IPS-18a (cell line): Measurements from ENCODE around the gene CFAP70.

Experiments
- H3K27ac ChIP-seq: one replicate; pipeline ENCODE4 v1.5.1; 2013; ENCODE audit warnings: low read length
- H3K27me3 ChIP-seq: one replicate; pipeline ENCODE4 v1.6.1; 2013; ENCODE audit warnings: mild to moderate bottlenecking, low read length; ENCODE audit not compliant: control insufficient read depth, insufficient read depth
- H3K36me3 ChIP-seq: one replicate; pipeline ENCODE4 v1.6.1; 2013; ENCODE audit warnings: low read depth, low read length; ENCODE audit not compliant: control insufficient read depth
- H3K4me1 ChIP-seq: one replicate; pipeline ENCODE4 v1.6.1; 2013; ENCODE audit warnings: low read depth, low read length; ENCODE audit not compliant: control insufficient read depth
- H3K4me3 ChIP-seq: one replicate; pipeline ENCODE4 v1.5.1; 2013; ENCODE audit warnings: low read length
- H3K9ac ChIP-seq: one replicate; pipeline ENCODE4 v1.6.1; 2013; ENCODE audit warnings: mild to moderate bottlenecking, low read length, moderate library complexity
- H3K9me3 ChIP-seq: one replicate; pipeline ENCODE4 v1.6.1; 2013; ENCODE audit warnings: low read depth, low read length; ENCODE audit not compliant: control insufficient read depth

Gene CFAP70

DNA sequence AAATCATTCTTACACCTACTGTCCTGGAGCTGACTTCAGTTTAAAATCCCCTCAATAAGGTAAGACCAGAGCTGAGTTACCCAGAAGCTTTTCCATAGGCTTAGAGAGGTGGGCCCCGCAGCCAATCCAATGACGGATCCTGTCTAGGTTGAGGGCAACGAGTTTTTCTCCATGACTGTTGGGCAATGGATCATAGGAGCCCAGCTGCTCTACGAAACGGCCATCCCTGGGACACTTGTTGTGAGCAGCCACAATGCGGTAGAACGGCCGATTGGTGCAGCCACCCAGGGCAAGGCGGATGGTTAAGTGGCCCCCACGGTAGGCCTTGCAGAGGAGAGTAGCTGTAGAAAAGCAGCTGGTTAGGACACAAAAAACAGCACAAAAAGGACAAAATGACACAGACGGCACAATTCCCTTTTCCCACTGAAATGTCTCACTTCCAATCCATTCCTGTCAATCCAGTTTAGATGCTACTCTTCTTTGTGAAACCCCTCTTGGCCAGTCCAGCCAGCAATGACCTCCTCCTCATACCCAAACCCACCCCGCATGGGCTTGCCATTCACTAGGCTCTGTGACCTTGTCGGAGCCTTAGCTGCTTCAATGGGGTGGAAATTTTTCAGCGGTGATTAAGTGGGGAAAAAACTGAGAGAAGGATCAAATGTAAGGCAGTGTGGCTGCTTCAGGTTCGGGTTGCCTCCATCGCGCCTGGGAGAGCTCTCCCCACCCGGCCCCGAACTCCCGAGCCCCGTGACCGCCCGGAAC is 106.8 kb downstream of the CFAP70 start:
- peaks cover 3% of the 10 kb centered on the region for H3K4me1 ChIP-seq
- H3K36me3 ChIP-seq: peaks cover 19% of the 10 kb centered on the region
- no peaks in the 10 kb centered on the region for H3K9me3 ChIP-seq
- H3K4me3 ChIP-seq: peak overlapping the region; percentile 94
- H3K27ac ChIP-seq: peak overlapping the region; percentile 84
- H3K27me3 ChIP-seq: no peaks in the 10 kb centered on the region
- H3K9ac ChIP-seq: peak overlapping the region; percentile 91

DNA sequence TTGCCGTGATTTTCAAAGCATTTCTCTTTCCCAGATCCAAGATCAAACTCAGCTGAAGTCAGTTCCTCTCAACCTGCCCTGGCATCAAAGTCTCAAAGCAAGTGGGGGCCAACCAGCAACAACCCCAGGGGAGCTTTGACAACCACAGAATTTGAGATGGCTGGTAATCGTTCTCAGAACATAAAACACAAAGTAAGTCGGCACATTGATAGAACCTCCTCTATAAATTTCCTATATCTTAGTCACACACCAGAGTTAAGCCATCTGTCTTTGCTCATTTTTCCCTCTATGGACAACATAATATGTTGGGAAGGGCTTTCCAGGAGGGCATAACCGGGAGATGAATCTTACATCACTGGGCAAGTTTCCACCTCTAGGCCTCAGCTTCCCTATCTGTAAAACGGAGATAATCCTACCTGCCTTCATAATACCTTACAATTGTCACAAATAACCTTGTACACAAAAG is 110.4 kb downstream of the CFAP70 start:
- Histone ChIP-seq H3K36me3 (peaks cover 42% of the 10 kb centered on the region), H3K4me1 (peaks cover 6% of the 10 kb centered on the region), H3K9me3 (no peaks in the 10 kb centered on the region), H3K4me3 (peak overlapping the region; percentile 97), H3K27ac (no peak overlapping the region), H3K9ac (no peak overlapping the region), H3K27me3 (no peaks in the 10 kb centered on the region)

DNA sequence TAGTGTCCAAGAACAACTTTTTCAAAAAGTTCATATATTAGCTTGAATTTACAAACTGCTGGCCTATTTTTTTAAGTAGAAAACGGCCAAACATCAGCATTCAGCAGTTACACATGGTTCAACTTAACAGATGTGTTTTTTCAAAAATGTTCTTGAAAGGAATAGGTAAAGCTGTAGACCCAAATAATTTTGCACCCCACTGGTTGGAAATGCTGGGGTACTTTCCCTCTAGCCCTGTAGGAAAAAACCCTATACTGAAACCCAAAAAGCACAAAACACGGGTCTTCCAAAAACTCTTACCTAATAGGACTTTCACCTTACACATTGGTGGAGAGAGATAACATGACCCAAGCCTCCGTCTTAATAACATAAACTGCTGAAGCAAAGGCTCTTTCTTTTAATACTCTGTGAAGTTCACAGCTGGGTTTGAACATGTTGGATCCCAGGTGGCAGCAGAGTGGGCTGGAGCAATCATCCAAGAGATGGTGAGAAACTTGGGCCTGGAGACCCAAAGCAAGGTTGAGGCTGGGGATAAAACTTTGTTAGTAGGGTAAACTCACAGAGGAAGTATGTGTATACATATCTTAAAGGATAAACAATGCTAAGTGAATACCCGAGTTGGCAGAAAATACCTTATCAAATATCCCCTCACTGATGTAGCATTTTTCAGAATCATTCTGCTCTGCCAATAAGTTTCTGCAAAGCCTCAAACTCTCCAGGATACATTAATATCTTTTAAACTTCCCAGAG is 111.0 kb downstream of the CFAP70 start:
- peak overlapping the region; percentile 97 for H3K4me3 ChIP-seq
- H3K4me1 ChIP-seq: peaks cover 6% of the 10 kb centered on the region
- H3K27me3 ChIP-seq: no peaks in the 10 kb centered on the region
- no peaks in the 10 kb centered on the region for H3K9me3 ChIP-seq
- peak overlapping the region; percentile 86 for H3K27ac ChIP-seq
- peak overlapping the region; percentile 96 for H3K9ac ChIP-seq
- peaks cover 48% of the 10 kb centered on the region for H3K36me3 ChIP-seq

DNA sequence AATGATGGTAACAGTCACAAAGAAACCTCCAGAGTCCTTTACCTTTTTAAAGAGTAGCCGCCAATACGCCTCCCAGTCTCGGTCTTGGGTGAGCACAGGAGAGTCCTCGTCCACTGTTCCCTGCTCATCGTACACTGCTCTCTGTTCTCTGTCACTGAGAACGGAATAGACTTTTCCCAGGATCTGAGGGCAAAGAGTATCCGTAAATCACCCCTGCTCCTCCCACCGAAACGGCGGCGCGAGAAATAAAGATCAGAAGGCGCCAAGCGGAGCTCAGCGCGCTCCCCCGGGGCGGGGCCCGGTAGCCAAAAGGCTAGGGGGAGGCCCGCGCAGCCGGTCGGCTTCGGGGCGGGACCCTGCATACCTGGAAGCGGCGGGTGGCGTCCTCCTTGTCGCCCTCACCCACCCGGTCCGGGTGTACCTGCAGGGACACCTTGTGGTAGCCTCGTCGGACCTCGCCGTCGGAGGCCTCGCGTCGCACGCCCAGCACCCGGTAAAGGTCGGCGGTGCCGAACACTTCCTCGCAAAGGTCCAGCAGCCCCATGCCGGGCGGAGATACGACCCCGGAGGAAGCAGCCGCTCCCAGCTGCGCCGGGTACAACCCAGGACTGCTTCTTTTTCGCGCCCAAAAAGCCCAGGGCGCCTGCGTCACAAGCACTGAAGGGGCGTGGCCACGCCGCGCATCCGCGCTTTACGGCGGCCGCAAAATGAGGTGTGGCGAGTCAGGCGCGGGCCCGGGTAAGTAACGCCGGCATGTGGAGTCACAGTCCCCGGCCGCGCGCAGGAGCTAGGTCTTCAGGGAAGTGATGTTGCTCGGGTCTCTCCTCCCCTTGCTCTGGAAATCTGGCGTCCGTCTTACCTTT is 111.8 kb downstream of the CFAP70 start, which contains the start of gene DNAJC9:
TSS of gene DNAJC9 (minus strand) at position 610 of the 863 bp plus-strand sequence. CDS start at position 544, 66 bp downstream.
- Histone ChIP-seq H3K27me3 (no peaks in the 10 kb centered on the region), H3K4me1 (peaks cover 6% of the 10 kb centered on the region), H3K36me3 (peaks cover 54% of the 10 kb centered on the region), H3K4me3 (peak within 1 kb of the TSS; percentile 97), H3K9me3 (no peaks in the 10 kb centered on the region), H3K9ac (peak within 1 kb of the TSS; percentile 96), H3K27ac (peak within 1 kb of the TSS; percentile 86)

DNA sequence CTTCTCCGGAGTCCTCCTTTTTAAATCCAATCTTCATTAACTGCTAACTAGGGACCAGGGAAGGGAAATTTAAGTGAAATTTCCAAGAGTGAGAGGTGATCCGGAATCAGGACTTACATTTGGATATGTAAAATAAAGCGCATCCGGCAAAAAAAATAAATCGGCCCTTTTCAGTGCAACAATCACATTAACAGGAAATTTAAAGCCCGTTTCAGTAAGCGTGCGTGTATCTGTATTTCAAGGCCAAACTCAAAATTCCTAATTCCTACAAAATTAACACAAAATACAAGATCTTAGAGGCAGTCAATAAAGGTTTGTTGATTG is 112.4 kb downstream of the CFAP70 start:
- Histone ChIP-seq H3K36me3 (peaks cover 59% of the 10 kb centered on the region), H3K4me3 (peak overlapping the region; percentile 97), H3K4me1 (peaks cover 6% of the 10 kb centered on the region), H3K27me3 (no peaks in the 10 kb centered on the region), H3K9ac (peak overlapping the region; percentile 96), H3K27ac (peak overlapping the region; percentile 72), H3K9me3 (no peaks in the 10 kb centered on the region)

DNA sequence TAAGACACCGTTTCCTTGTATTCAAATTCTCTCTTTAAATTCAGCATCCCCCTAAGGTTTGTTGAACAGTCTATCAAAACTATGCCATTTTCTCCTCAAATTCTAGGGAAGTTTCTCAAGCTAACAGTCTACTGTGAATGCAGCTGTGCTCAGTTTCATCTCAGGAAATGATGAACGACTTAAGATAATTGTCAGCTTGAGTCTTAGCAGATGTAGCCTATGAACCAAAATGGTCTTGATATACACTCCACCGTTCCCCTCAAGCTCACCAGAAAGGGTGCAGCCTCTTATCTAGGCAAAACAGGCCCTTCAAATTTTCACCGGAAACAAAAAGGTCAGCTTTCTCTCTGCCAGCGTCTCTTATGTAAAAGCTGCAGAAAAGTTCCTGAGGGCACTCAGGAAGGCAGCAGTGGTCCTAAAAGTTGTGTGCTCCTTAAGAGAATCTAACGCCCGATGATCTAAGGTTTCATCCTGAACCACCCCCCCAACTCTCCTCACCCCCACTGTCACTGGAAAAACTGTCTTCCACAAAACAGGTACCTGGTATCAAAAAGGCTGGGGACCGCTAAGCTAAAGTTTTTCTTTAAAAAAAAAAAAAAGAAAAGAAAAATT is 113.7 kb downstream of the CFAP70 start:
- no peaks in the 10 kb centered on the region for H3K27me3 ChIP-seq
- peaks cover 62% of the 10 kb centered on the region for H3K36me3 ChIP-seq
- H3K9ac ChIP-seq: peak overlapping the region; percentile 96
- no peak overlapping the region for H3K27ac ChIP-seq
- peaks cover 4% of the 10 kb centered on the region for H3K4me1 ChIP-seq
- no peaks in the 10 kb centered on the region for H3K9me3 ChIP-seq
- peak overlapping the region; percentile 97 for H3K4me3 ChIP-seq

DNA sequence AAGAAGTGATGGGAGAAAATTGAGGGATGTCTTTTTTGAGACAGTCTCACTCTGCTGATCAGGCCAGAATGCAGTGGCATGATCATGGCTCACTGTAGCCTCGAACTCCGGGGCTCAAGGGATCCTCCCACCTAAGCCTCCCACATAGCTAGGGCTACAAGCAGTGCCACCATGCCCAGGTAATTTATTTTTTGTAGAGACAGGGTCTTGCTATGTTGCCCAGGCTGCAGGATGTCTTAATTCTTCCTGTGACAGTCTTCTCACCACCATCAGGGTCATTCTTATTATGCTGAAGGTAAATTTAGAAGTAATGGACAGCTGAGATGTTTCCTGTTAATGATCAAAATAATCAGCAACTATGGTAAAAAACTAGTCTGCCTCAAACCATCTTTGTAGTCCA is 118.8 kb downstream of the CFAP70 start:
- Histone ChIP-seq H3K36me3 (peaks cover 76% of the 10 kb centered on the region), H3K27ac (no peak overlapping the region), H3K4me3 (no peak overlapping the region), H3K4me1 (no peaks in the 10 kb centered on the region), H3K9me3 (no peaks in the 10 kb centered on the region), H3K27me3 (no peaks in the 10 kb centered on the region), H3K9ac (no peak overlapping the region)

DNA sequence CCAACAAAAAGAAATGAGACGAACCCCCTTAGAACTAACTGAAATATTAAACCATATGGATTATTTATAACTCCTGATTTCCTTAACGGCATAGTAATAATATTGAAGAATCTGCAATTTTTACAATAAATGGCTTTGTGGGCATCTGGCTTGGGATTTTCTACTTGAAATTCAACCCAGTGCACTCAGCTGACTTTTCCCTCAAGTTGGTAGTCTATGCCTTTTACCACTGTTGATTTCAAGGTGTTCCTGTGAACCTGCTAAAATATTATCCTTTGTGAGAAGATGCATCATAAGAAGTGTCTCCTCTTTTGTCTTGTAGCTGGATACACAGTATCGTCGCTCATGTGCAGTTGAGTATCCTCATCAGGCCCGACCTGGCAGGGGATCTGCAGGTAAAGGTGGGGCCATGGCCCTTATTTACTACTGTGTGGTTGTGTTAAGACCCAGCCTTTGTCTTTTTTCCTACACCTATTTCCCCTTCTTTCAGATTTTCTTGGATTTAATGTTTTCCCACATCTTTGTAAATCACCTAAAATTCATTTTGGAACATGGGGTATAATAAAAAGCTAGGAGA is 119.6 kb downstream of the CFAP70 start:
- Histone ChIP-seq H3K9me3 (no peaks in the 10 kb centered on the region), H3K4me1 (no peaks in the 10 kb centered on the region), H3K36me3 (peaks cover 74% of the 10 kb centered on the region), H3K9ac (no peak overlapping the region), H3K4me3 (no peak overlapping the region), H3K27ac (no peak overlapping the region), H3K27me3 (no peaks in the 10 kb centered on the region)

DNA sequence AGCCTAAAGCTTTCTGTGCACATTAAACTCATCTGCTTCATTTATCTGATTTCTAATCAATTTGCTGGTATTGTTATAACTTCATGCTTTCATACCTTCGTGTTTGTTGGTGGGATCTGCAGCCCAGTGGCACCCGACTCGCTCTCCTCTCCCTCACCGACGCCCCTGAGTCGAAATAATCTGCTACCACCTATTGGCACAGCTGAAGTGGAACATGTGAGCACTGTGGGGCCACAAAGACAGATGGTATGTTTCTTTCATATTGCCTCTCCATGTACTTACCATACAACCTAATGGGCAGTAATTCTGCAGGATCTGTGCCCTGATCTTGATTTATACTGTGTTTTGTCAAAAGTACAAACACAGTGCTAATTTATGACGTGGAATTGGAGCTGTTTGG is 124.0 kb downstream of the CFAP70 start:
- Histone ChIP-seq H3K36me3 (peaks cover 36% of the 10 kb centered on the region), H3K27me3 (no peaks in the 10 kb centered on the region), H3K4me3 (no peak overlapping the region)

DNA sequence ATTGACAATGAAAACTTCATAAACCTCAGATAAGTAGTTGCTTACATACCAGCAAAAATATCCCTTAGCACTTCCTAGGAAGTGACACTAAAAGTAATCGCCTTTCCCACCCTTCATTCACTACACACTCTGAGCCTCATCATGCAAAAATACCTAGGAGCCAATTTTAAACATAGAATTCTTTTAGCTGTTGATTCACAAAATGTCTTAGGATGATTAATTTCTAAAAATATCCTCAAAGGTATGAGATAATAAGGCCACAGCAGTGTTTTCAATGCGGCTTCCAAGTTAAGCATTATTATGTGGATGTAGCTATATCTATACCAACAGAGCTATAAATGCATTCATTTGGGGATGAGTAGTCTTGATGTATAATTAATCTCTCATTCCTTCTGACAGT is 124.8 kb downstream of the CFAP70 start:
- peaks cover 28% of the 10 kb centered on the region for H3K36me3 ChIP-seq
- no peaks in the 10 kb centered on the region for H3K9me3 ChIP-seq
- H3K9ac ChIP-seq: no peak overlapping the region
- H3K27ac ChIP-seq: no peak overlapping the region
- H3K27me3 ChIP-seq: no peaks in the 10 kb centered on the region
- H3K4me1 ChIP-seq: no peaks in the 10 kb centered on the region
- H3K4me3 ChIP-seq: no peak overlapping the region

More for the DNA sequence above, 124.0 kb downstream of the CFAP70 start:
- no peaks in the 10 kb centered on the region for H3K9me3 ChIP-seq
- no peak overlapping the region for H3K27ac ChIP-seq
- H3K9ac ChIP-seq: no peak overlapping the region
- H3K4me1 ChIP-seq: no peaks in the 10 kb centered on the region
